HG03060 (cell line): Measurements from ENCODE around the gene TMEM219.
"Not testable (repeated sequence)": the region's sequence is repeated elsewhere in the genome, so short reads cannot be mapped to it uniquely, and the experiment has no call there.

ENCODE experiments used
- ATAC-seq: cut with Tn5 transposase; IDR thresholded peaks from one replicate; pipeline ENCODE4 v1.9.1; 2021; ENCODE audit warnings: low read depth, moderate number of reproducible peaks; ENCODE audit not compliant: unreplicated experiment

TMEM219 gene

GRCh38 chr16:29961479-29962343 lies at the start of gene TMEM219:
TMEM219 (plus strand) TSS chr16:29962079; CDS start chr16:29963144, 1,065 bp downstream.
- ATAC-seq = no peak

GRCh38 chr16:29912087-29912486 lies 49.8 kb upstream of the TMEM219 start:
- ATAC-seq = no peak

- ATAC-seq = no peak
Measured at GRCh38 chr16:29913514-29913913, 48.4 kb upstream of the TMEM219 start.

GRCh38 chr16:29915590-29916247 lies 46.2 kb upstream of the TMEM219 start:
- ATAC-seq = no peak

- ATAC-seq = no peak
Measured at GRCh38 chr16:29916979-29917378, 44.9 kb upstream of the TMEM219 start.

- no peak for ATAC-seq
Measured at GRCh38 chr16:29920288-29921033, 41.4 kb upstream of the TMEM219 start.

- ATAC-seq = no peak
Measured at GRCh38 chr16:29921034-29921385, 40.9 kb upstream of the TMEM219 start.

GRCh38 chr16:29922326-29922725 lies 39.6 kb upstream of the TMEM219 start:
- no peak for ATAC-seq

- ATAC-seq = no peak
Measured at GRCh38 chr16:29922986-29923501, 38.8 kb upstream of the TMEM219 start.

- no peak for ATAC-seq
Measured at GRCh38 chr16:29925105-29925756, 36.6 kb upstream of the TMEM219 start.

GRCh38 chr16:29925781-29926710 lies 35.8 kb upstream of the TMEM219 start, which contains the start of gene KCTD13:
KCTD13 (minus strand) TSS chr16:29926226; CDS start chr16:29926033, 193 bp downstream.
- ATAC-seq = peak; percentile 64

- no peak for ATAC-seq
Measured at GRCh38 chr16:29926711-29927052, 35.2 kb upstream of the TMEM219 start.

- ATAC-seq = no peak
Measured at GRCh38 chr16:29927070-29927905, 34.6 kb upstream of the TMEM219 start.

GRCh38 chr16:29931750-29932149 lies 30.1 kb upstream of the TMEM219 start:
- ATAC-seq = not testable (repeated sequence)

GRCh38 chr16:29940656-29941055 lies 21.2 kb upstream of the TMEM219 start:
- no peak for ATAC-seq

GRCh38 chr16:29943846-29944799 lies 17.8 kb upstream of the TMEM219 start:
- ATAC-seq = no peak

- no peak for ATAC-seq
Measured at GRCh38 chr16:29947897-29948296, 14.0 kb upstream of the TMEM219 start.
